Measurements from ENCODE around the gene HOXC12. TPM values are rescaled to one million over a fixed set of nuclear protein-coding genes. Genes with fewer than 3 reads are reported as not detected.

The HOXC12 gene
- total and polyA plus RNA-seq, 11 donors = not detected

- Histone ChIP-seq H3K27ac (no peak overlapping the region), H3K9me3 (no peaks in the 10 kb centered on the region), H3K4me3 (no peak overlapping the region), H3K4me1 (no peaks in the 10 kb centered on the region), H3K36me3 (no peaks in the 10 kb centered on the region), H3K27me3 (peaks cover 61 to 100% (median 92%) of the 10 kb centered on the region in 9 donors)
- no peak for ATAC-seq
- intact Hi-C loops (cut with DNase I) = no loop called here
- 11 to 19% (median 16%) methylated on average over 4 of the region's 4 CpGs for WGBS, 4 donors
- DNase-seq = no peak
- no peak for TF ChIP-seq POLR2A (IDR thresholded peaks at IDR 0.05)
- TF ChIP-seq CTCF (IDR thresholded peaks at IDR 0.05) = no peak
Measured at GRCh38 chr12:53929527-53929926, 25.2 kb upstream of the HOXC12 start.

GRCh38 chr12:53930591-53931255 lies 24.0 kb upstream of the HOXC12 start:
- Histone ChIP-seq H3K4me1 (peaks cover 0 to 7% (median 0%) of the 10 kb centered on the region in 12 donors), H3K4me3 (no peak overlapping the region), H3K27me3 (peaks cover 62 to 100% (median 98%) of the 10 kb centered on the region in 9 donors), H3K36me3 (no peaks in the 10 kb centered on the region), H3K9me3 (no peaks in the 10 kb centered on the region), H3K27ac (no peak overlapping the region)
- whole genome bisulfite sequencing, 4 donors = 5 to 10% (median 5%) methylated on average over 30 of the region's 30 CpGs
- TF ChIP-seq POLR2A (IDR thresholded peaks at IDR 0.05) = no peak
- ATAC-seq (no peak), DNase-seq (no peak)
- intact Hi-C loops (cut with DNase I) = no loop called here

- peaks cover 64 to 100% (median 98%) of the 10 kb centered on the region in 9 donors for H3K27me3 ChIP-seq
- no peaks in the 10 kb centered on the region for H3K9me3 ChIP-seq
- intact Hi-C loops (cut with DNase I) = no loop called here
- 33 to 47% (median 35%) methylated on average over 4 of the region's 4 CpGs for WGBS, 4 donors
- H3K4me1 ChIP-seq = peaks cover 0 to 10% (median 0%) of the 10 kb centered on the region in 12 donors
- no peak for ATAC-seq
- H3K27ac ChIP-seq = no peak overlapping the region
- H3K4me3 ChIP-seq = no peak overlapping the region
- H3K36me3 ChIP-seq = no peaks in the 10 kb centered on the region
- no peak for TF ChIP-seq CTCF (IDR thresholded peaks at IDR 0.05)
- TF ChIP-seq POLR2A (IDR thresholded peaks at IDR 0.05) = no peak
- no peak for DNase-seq
Measured at GRCh38 chr12:53931844-53932581, 22.7 kb upstream of the HOXC12 start.

GRCh38 chr12:53932915-53933314 lies 21.8 kb upstream of the HOXC12 start:
- intact Hi-C loops (cut with DNase I) = no loop called here
- ATAC-seq (no peak), DNase-seq (no peak)
- no peaks in the 10 kb centered on the region for H3K9me3 ChIP-seq
- 29 to 49% (median 40%) methylated on average over 4 of the region's 4 CpGs for WGBS, 4 donors
- no peak for TF ChIP-seq POLR2A (IDR thresholded peaks at IDR 0.05)
- TF ChIP-seq CTCF (IDR thresholded peaks at IDR 0.05) = no peak
- H3K4me3 ChIP-seq = no peak overlapping the region
- H3K36me3 ChIP-seq = no peaks in the 10 kb centered on the region
- H3K27ac ChIP-seq = no peak overlapping the region
- peaks cover 0 to 10% (median 0%) of the 10 kb centered on the region in 12 donors for H3K4me1 ChIP-seq
- H3K27me3 ChIP-seq = peaks cover 66 to 100% (median 98%) of the 10 kb centered on the region in 9 donors
